Hepatocyte (in vitro differentiated cells): ENCODE data around the gene RPL10A. TPM values are rescaled to one million over a fixed set of nuclear protein-coding genes. Genes with fewer than 3 reads are reported as not detected.

Experiments used
- DNase-seq: peaks from one replicate; pipeline ENCODE4 v3.0.0-alpha.2; 2016; ENCODE audit warnings: low spot score
- H2AFZ ChIP-seq: fragments of 200-600 bp; sonication (generic); 2 replicates; pipeline ENCODE4 v1.6.0; 2016; ENCODE audit warnings: antibody characterized with exemption, mild to moderate bottlenecking
- H3K27ac ChIP-seq: fragments of 200-600 bp; sonication (generic); 2 replicates; pipeline ENCODE4 v1.5.1; 2016; ENCODE audit warnings: mild to moderate bottlenecking
- H3K27me3 ChIP-seq: fragments of 200-600 bp; sonication (generic); 2 replicates; pipeline ENCODE4 v1.6.1; 2016
- H3K36me3 ChIP-seq: fragments of 200-600 bp; sonication (generic); replicated peaks from 2 replicates; pipeline ENCODE4 v1.5.1; 2016; ENCODE audit warnings: low read depth; ENCODE audit not compliant: insufficient read depth
- H3K4me1 ChIP-seq: fragments of 200-600 bp; sonication (generic); 2 replicates; pipeline ENCODE4 v1.5.1; 2016; ENCODE audit warnings: mild to moderate bottlenecking, moderate library complexity; ENCODE audit not compliant: insufficient read depth
- H3K4me2 ChIP-seq: fragments of 200-600 bp; sonication (generic); 2 replicates; pipeline ENCODE4 v1.6.0; 2016
- H3K4me3 ChIP-seq: fragments of 200-600 bp; sonication (generic); 2 replicates; pipeline ENCODE4 v1.5.1; 2016; ENCODE audit warnings: mild to moderate bottlenecking
- H3K79me2 ChIP-seq: fragments of 200-600 bp; sonication (generic); 2 replicates; pipeline ENCODE4 v1.6.0; 2017; ENCODE audit warnings: mild to moderate bottlenecking
- H3K9me2 ChIP-seq: fragments of 200-600 bp; sonication (generic); replicated peaks from 2 replicates; pipeline ENCODE4 v1.6.0; 2017; ENCODE audit warnings: mild to moderate bottlenecking; ENCODE audit not compliant: insufficient read depth
- H3K9me3 ChIP-seq: fragments of 200-600 bp; sonication (generic); 2 replicates; pipeline ENCODE4 v1.5.1; 2016; ENCODE audit warnings: low read depth, mild to moderate bottlenecking
- H4K20me1 ChIP-seq: fragments of 200-600 bp; sonication (generic); 2 replicates; pipeline ENCODE4 v1.6.0; 2016; ENCODE audit warnings: mild to moderate bottlenecking; ENCODE audit not compliant: insufficient read depth, poor library complexity, severe bottlenecking
- EZH2 ChIP-seq: fragments of 200-600 bp; sonication (generic); IDR thresholded peaks from 2 replicates; pipeline ENCODE4 v1.6.1; 2016; ENCODE audit warnings: antibody characterized with exemption, mild to moderate bottlenecking, borderline replicate concordance
- EZH2phosphoT487 ChIP-seq: fragments of 200-600 bp; sonication (generic); IDR thresholded peaks from one replicate; pipeline ENCODE4 v1.6.1; 2018; ENCODE audit warnings: antibody characterized with exemption, mild to moderate bottlenecking, low read depth, moderate library complexity; ENCODE audit not compliant: unreplicated experiment, severe bottlenecking
- WGBS: methylation state at CpG from one replicate; pipeline ENCODE4 v1.1.6; 2016; ENCODE audit warnings: low lambda C conversion rate; ENCODE audit errors: missing lambda C conversion rate; 5-methylcytosine and 5-hydroxymethylcytosine counted together
- polyA plus RNA-seq: library from polyadenylated mRNA; unstranded; fragments of >200 nt; fragmentation: Nextera tagmentation; extraction: Ambion mirVana; gene quantifications from 2 replicates; pipeline ENCODE4 v1.2.1, GENCODE V29; 2016
- total RNA-seq: library from RNA; depleted of rRNA; stranded (reverse); fragments of >200 nt; gene quantifications from 2 replicates; pipeline ENCODE4 v1.2.3, GENCODE V29; 2014
- TF ChIP-seq, protein P1 (sequence below): fragments of 200-600 bp; sonication (generic); IDR thresholded peaks from 2 replicates; pipeline ENCODE4 v1.5.1; 2016; ENCODE audit warnings: antibody characterized with exemption, mild to moderate bottlenecking; ENCODE audit not compliant: poor library complexity

RPL10A gene
- total and polyA plus RNA-seq, 2 experiments from 2014 or later, result 308 to 1,102 TPM

DNA sequence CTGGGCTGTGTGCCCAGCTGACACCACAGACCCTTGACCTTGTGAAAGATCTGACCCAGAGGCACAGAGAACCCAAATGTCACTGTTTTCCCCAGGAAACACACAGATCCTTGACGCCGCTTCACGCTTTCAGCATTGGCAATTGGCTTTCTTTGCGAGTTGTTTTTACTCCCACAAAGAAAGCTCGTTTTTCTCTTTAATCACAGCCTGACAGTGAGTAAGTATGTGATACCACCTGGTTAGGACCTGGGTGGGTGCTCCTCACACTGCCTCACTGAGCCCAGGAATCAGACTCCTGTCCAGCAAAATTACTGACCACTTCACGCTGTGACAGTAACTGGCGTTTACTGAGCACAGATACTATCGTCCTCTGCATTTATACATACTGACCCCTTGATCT lies 13.0 kb downstream of the RPL10A start:
- Histone ChIP-seq H3K9me2 (no peaks in the 10 kb centered on the region), H3K4me2 (no peak overlapping the region), H3K27me3 (no peaks in the 10 kb centered on the region), H3K79me2 (peaks cover 36% of the 10 kb centered on the region), H3K36me3 (no peaks in the 10 kb centered on the region), H4K20me1 (peaks cover 8% of the 10 kb centered on the region), H3K9me3 (no peaks in the 10 kb centered on the region), H3K4me3 (no peak overlapping the region), H3K27ac (no peak overlapping the region), H3K4me1 (peaks cover 15% of the 10 kb centered on the region), H2AFZ (no peak overlapping the region)
- 86% methylated on average over 8 of the region's 8 CpGs for WGBS
- no peak for TF ChIP-seq EZH2phosphoT487
- TF ChIP-seq, protein P1, sequence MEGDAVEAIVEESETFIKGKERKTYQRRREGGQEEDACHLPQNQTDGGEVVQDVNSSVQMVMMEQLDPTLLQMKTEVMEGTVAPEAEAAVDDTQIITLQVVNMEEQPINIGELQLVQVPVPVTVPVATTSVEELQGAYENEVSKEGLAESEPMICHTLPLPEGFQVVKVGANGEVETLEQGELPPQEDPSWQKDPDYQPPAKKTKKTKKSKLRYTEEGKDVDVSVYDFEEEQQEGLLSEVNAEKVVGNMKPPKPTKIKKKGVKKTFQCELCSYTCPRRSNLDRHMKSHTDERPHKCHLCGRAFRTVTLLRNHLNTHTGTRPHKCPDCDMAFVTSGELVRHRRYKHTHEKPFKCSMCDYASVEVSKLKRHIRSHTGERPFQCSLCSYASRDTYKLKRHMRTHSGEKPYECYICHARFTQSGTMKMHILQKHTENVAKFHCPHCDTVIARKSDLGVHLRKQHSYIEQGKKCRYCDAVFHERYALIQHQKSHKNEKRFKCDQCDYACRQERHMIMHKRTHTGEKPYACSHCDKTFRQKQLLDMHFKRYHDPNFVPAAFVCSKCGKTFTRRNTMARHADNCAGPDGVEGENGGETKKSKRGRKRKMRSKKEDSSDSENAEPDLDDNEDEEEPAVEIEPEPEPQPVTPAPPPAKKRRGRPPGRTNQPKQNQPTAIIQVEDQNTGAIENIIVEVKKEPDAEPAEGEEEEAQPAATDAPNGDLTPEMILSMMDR, result no peak
- no peak for TF ChIP-seq EZH2
- no peak for DNase-seq

DNA sequence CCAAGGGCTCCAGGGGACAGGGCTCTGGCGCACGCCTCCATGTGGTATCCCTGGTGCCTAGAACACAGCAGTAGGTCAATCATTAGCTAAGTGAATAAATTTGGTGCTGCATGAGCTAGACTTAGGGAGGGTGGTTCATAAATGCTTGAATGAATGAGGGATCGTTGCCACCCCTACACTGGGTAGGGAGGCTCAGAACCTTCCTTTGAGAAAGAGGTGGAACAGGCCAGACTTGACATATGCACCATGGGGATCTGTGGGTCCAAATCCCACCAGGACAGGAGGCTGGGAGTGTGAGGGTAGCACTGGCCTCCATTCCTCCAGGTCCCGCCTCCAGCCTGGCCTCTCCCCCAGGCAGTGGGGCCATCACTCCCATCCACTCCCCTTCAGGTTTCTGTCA lies 14.9 kb downstream of the RPL10A start:
- Histone ChIP-seq H2AFZ (no peak overlapping the region), H3K4me2 (no peak overlapping the region), H3K9me2 (no peaks in the 10 kb centered on the region), H4K20me1 (peaks cover 25% of the 10 kb centered on the region), H3K36me3 (no peaks in the 10 kb centered on the region), H3K27ac (no peak overlapping the region), H3K4me1 (peaks cover 33% of the 10 kb centered on the region), H3K9me3 (no peaks in the 10 kb centered on the region), H3K4me3 (no peak overlapping the region), H3K27me3 (no peaks in the 10 kb centered on the region), H3K79me2 (peaks cover 55% of the 10 kb centered on the region)
- WGBS, result 98% methylated on average over 4 of the region's 4 CpGs
- no peak for DNase-seq
- no peak for TF ChIP-seq EZH2phosphoT487
- TF ChIP-seq, protein P1, result no peak
- TF ChIP-seq EZH2, result no peak

DNA sequence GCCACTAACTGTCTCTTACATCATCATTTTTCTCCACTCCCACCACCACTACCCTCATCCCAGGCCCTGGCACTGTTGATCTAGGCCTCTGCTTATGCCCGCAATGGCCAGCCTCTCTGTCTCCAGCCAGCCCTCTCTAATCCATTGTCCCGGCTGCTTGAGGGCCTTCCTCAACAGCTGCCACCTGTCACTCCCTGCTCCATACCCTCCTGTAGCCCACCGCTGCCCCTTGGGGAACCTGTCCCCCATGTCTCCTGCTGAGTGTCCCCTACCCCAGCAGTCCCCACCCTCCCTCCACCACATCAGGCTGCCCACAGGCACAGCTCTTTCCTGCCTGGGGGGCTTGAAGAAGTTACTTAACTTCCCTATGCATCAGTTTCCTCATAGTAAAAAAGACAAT lies 15.3 kb downstream of the RPL10A start:
- Histone ChIP-seq H3K79me2 (peaks cover 59% of the 10 kb centered on the region), H3K9me2 (no peaks in the 10 kb centered on the region), H3K27me3 (no peaks in the 10 kb centered on the region), H3K4me1 (peaks cover 37% of the 10 kb centered on the region), H3K27ac (no peak overlapping the region), H2AFZ (no peak overlapping the region), H4K20me1 (peaks cover 29% of the 10 kb centered on the region), H3K9me3 (no peaks in the 10 kb centered on the region), H3K36me3 (no peaks in the 10 kb centered on the region), H3K4me2 (no peak overlapping the region), H3K4me3 (no peak overlapping the region)
- 89% methylated on average over 3 of the region's 3 CpGs for WGBS
- TF ChIP-seq EZH2phosphoT487, result no peak
- TF ChIP-seq EZH2, result no peak
- no peak for DNase-seq

DNA sequence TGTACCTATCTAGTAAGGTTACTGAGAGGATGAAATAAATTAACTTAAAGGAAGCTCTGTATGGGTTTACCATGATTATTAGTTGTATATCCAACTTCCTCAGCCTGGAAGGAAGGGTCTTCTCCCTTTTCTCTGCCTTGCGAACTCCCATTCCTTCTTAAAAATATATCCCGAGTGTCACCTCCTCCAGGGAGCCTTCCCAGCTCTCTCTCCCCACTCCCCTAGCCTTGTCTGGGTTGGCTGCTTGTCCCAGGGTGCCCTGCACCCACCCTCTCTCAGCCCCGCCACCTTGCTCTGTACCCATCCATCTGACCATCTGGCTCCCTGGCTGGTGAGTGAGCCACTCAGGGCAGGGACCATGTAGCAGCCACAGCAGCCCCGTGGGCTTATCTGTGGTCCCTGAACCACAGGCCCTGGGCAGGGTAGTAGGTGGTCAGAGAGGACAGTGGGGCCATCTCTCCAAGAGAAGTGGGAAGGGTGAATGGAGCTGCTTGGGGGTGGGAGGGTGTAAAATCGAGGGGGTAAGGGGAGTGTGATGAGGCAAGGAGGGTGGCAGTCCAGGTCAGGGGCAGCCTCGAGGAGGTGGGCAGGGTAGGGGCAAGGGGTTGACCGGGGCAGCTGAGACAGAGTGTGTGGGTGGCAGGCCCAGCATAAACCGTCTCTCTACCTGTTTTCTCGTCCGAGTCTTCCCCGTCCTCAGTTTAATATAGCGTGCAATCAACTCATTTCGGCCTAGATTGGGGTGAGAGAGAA lies 15.9 kb downstream of the RPL10A start:
- Histone ChIP-seq H3K9me3 (no peaks in the 10 kb centered on the region), H4K20me1 (peaks cover 33% of the 10 kb centered on the region), H3K27ac (no peak overlapping the region), H3K4me2 (no peak overlapping the region), H3K27me3 (no peaks in the 10 kb centered on the region), H3K4me1 (peaks cover 42% of the 10 kb centered on the region), H2AFZ (no peak overlapping the region), H3K79me2 (peaks cover 65% of the 10 kb centered on the region), H3K9me2 (no peaks in the 10 kb centered on the region), H3K36me3 (no peaks in the 10 kb centered on the region), H3K4me3 (no peak overlapping the region)
- TF ChIP-seq EZH2phosphoT487 (no peak), EZH2 (no peak)
- TF ChIP-seq, protein P1, result no peak
- 95% methylated on average over 7 of the region's 13 CpGs for WGBS
- DNase-seq, result no peak
